Activated T-cell treated with anti-CD3 and anti-CD28 coated beads for 1 hour (primary cell): ENCODE measurements around the gene OXSM.

Experiments used
- DNase-seq: peaks from one replicate; pipeline ENCODE4 v3.0.0-alpha.2; 2020; ENCODE audit warnings: low read depth

OXSM gene

GRCh38 chr3:25804676-25805075, 14.8 kb downstream of the OXSM start:
- no peak for DNase-seq

- no peak for DNase-seq
Observed at GRCh38 chr3:25812644-25813043, 22.8 kb downstream of the OXSM start.

GRCh38 chr3:25817107-25817506, 27.2 kb downstream of the OXSM start:
- DNase-seq = no peak

GRCh38 chr3:25817638-25818037, 27.7 kb downstream of the OXSM start:
- DNase-seq = no peak

- no peak for DNase-seq
Observed at GRCh38 chr3:25818335-25818734, 28.4 kb downstream of the OXSM start.

GRCh38 chr3:25820366-25820765, 30.5 kb downstream of the OXSM start:
- DNase-seq = no peak

- DNase-seq = no peak
Observed at GRCh38 chr3:25820816-25821486, 31.1 kb downstream of the OXSM start.

- no peak for DNase-seq
Observed at GRCh38 chr3:25821746-25822573, 32.1 kb downstream of the OXSM start.

- DNase-seq = no peak
Observed at GRCh38 chr3:25823314-25823713, 33.4 kb downstream of the OXSM start.

GRCh38 chr3:25826510-25826909, 36.6 kb downstream of the OXSM start:
- no peak for DNase-seq

- no peak for DNase-seq
Observed at GRCh38 chr3:25830373-25831280, 40.7 kb downstream of the OXSM start.

- no peak for DNase-seq
Observed at GRCh38 chr3:25831578-25831977, 41.7 kb downstream of the OXSM start.

GRCh38 chr3:25834346-25834745, 44.5 kb downstream of the OXSM start:
- DNase-seq = no peak

GRCh38 chr3:25836579-25836978, 46.7 kb downstream of the OXSM start:
- DNase-seq = no peak

- no peak for DNase-seq
Observed at GRCh38 chr3:25837038-25837437, 47.1 kb downstream of the OXSM start.

GRCh38 chr3:25840099-25840498, 50.2 kb downstream of the OXSM start:
- DNase-seq = no peak

GRCh38 chr3:25843332-25843731, 53.4 kb downstream of the OXSM start:
- no peak for DNase-seq
